Medulla oblongata (tissue), 1 donor: ENCODE results near the gene GAB1.

Experiments
- DNase-seq: peaks from one replicate; pipeline ENCODE4 v3.0.0-alpha.2; 2015; ENCODE audit errors: extremely low spot score

GAB1 gene

GRCh38 chr4:143389579-143390195 lies 53.0 kb downstream of the GAB1 start:
- no peak for DNase-seq

- DNase-seq, result no peak
Measured at GRCh38 chr4:143390764-143391163, 54.1 kb downstream of the GAB1 start.

GRCh38 chr4:143391261-143391660 lies 54.6 kb downstream of the GAB1 start:
- DNase-seq, result no peak

GRCh38 chr4:143391895-143392294 lies 55.2 kb downstream of the GAB1 start:
- DNase-seq, result no peak

GRCh38 chr4:143393195-143393594 lies 56.5 kb downstream of the GAB1 start:
- DNase-seq, result no peak

GRCh38 chr4:143394739-143395453 lies 58.2 kb downstream of the GAB1 start:
- DNase-seq, result no peak

GRCh38 chr4:143396695-143397094 lies 60.0 kb downstream of the GAB1 start:
- DNase-seq, result no peak

GRCh38 chr4:143397335-143397734 lies 60.7 kb downstream of the GAB1 start:
- no peak for DNase-seq

GRCh38 chr4:143397887-143398286 lies 61.2 kb downstream of the GAB1 start:
- no peak for DNase-seq

GRCh38 chr4:143399113-143399949 lies 62.7 kb downstream of the GAB1 start:
- peak; percentile 78 for DNase-seq

- DNase-seq, result peak; percentile 72
Measured at GRCh38 chr4:143400082-143400481, 63.4 kb downstream of the GAB1 start.

GRCh38 chr4:143402776-143403552 lies 66.3 kb downstream of the GAB1 start:
- peak; percentile 86 for DNase-seq

- no peak for DNase-seq
Measured at GRCh38 chr4:143403553-143403820, 66.8 kb downstream of the GAB1 start.

GRCh38 chr4:143404555-143404954 lies 67.9 kb downstream of the GAB1 start:
- no peak for DNase-seq

- no peak for DNase-seq
Measured at GRCh38 chr4:143405075-143405730, 68.5 kb downstream of the GAB1 start.

GRCh38 chr4:143406523-143406922 lies 69.8 kb downstream of the GAB1 start:
- DNase-seq, result no peak

- DNase-seq, result no peak
Measured at GRCh38 chr4:143407474-143407873, 70.8 kb downstream of the GAB1 start.

GRCh38 chr4:143407888-143408287 lies 71.2 kb downstream of the GAB1 start:
- no peak for DNase-seq

GRCh38 chr4:143410015-143410414 lies 73.3 kb downstream of the GAB1 start:
- DNase-seq, result no peak

GRCh38 chr4:143411527-143412419 lies 75.1 kb downstream of the GAB1 start:
- peak; percentile 96 for DNase-seq

- DNase-seq, result no peak
Measured at GRCh38 chr4:143412420-143412758, 75.7 kb downstream of the GAB1 start.
